Erythroblast (primary cell): ENCODE results near the gene NKX1-1.
"Not testable (repeated sequence)": the region's sequence is repeated elsewhere in the genome, so short reads cannot be mapped to it uniquely, and the experiment has no call there.

Experiments used
- DNase-seq, 2 experiments: peaks; one replicate each; lab custom pipeline; 2025; lab: John Stamatoyannopoulos, UW
- GATA1 ChIP-seq: IDR thresholded peaks from 2 replicates; pipeline ENCODE4 v1.6.1; 2011; ENCODE audit warnings: low read depth, mild to moderate bottlenecking, control low read depth, low read length, moderate library complexity
- POLR2A ChIP-seq: IDR thresholded peaks from 2 replicates; pipeline ENCODE4 v1.6.1; 2011; ENCODE audit warnings: mild to moderate bottlenecking, low read length

The NKX1-1 gene

GRCh38 chr4:1380368-1381151, 25.7 kb downstream of the NKX1-1 start:
- no peak for DNase-seq

GRCh38 chr4:1379801-1380331, 26.4 kb downstream of the NKX1-1 start:
- DNase-seq, result no peak

More at GRCh38 chr4:1380368-1381151, 25.7 kb downstream of the NKX1-1 start:
- no peak for TF ChIP-seq GATA1
- TF ChIP-seq POLR2A, result no peak

GRCh38 chr4:1379351-1379781, 26.9 kb downstream of the NKX1-1 start:
- no peak for TF ChIP-seq POLR2A
- no peak for TF ChIP-seq GATA1
- DNase-seq, result no peak

More at GRCh38 chr4:1379801-1380331, 26.4 kb downstream of the NKX1-1 start:
- no peak for TF ChIP-seq GATA1
- TF ChIP-seq POLR2A, result no peak

- TF ChIP-seq POLR2A (no peak), GATA1 (no peak)
- DNase-seq, result no peak
Observed at GRCh38 chr4:1378559-1379231, 27.5 kb downstream of the NKX1-1 start.

GRCh38 chr4:1377606-1378261, 28.5 kb downstream of the NKX1-1 start:
- TF ChIP-seq POLR2A (no peak), GATA1 (no peak)
- DNase-seq, result no peak

GRCh38 chr4:1376841-1377605, 29.2 kb downstream of the NKX1-1 start:
- TF ChIP-seq POLR2A (no peak), GATA1 (no peak)
- no peak for DNase-seq

- TF ChIP-seq POLR2A, result no peak
- no peak for TF ChIP-seq GATA1
- no peak for DNase-seq
Observed at GRCh38 chr4:1376391-1376840, 29.8 kb downstream of the NKX1-1 start.

- TF ChIP-seq GATA1 (no peak), POLR2A (no peak)
Observed at GRCh38 chr4:1375761-1376322, 30.4 kb downstream of the NKX1-1 start.

GRCh38 chr4:1375051-1375721, 31.1 kb downstream of the NKX1-1 start:
- DNase-seq, result no peak
- TF ChIP-seq POLR2A (no peak), GATA1 (no peak)

More at GRCh38 chr4:1375761-1376322, 30.4 kb downstream of the NKX1-1 start:
- no peak for DNase-seq

- no peak for DNase-seq
- TF ChIP-seq GATA1 (no peak), POLR2A (no peak)
Observed at GRCh38 chr4:1374706-1375045, 31.6 kb downstream of the NKX1-1 start.

- TF ChIP-seq GATA1 (no peak), POLR2A (no peak)
- no peak for DNase-seq
Observed at GRCh38 chr4:1373892-1374705, 32.1 kb downstream of the NKX1-1 start.

- not testable (repeated sequence) for DNase-seq
Observed at GRCh38 chr4:1372576-1372975, 33.7 kb downstream of the NKX1-1 start.
